Mesenteric fat pad (tissue), 1 donor: ENCODE measurements around the gene CFAP58. TPM values are rescaled to one million over a fixed set of nuclear protein-coding genes. Genes with fewer than 3 reads are reported as not detected.
A peak's percentile ranks its signal among the peaks of the same experiment; 100 is the strongest.

Experiments
- DNase-seq: peaks from one replicate; pipeline ENCODE4 v3.0.0-alpha.2; 2020; ENCODE audit warnings: low spot score
- total RNA-seq: library from RNA; stranded (reverse); fragmentation: NEBNext Ultra II Directional; extraction: Animal tissue kit (Norgen Biotek cat#: 25700); gene quantifications from one replicate; pipeline ENCODE4 v1.2.1, GENCODE V29; 2021
- donor health status: DM: yes; HTN: yes; CAD: no.

The CFAP58 gene
- total RNA-seq, 1 donor from 2014 or later = 0.64 TPM

DNA sequence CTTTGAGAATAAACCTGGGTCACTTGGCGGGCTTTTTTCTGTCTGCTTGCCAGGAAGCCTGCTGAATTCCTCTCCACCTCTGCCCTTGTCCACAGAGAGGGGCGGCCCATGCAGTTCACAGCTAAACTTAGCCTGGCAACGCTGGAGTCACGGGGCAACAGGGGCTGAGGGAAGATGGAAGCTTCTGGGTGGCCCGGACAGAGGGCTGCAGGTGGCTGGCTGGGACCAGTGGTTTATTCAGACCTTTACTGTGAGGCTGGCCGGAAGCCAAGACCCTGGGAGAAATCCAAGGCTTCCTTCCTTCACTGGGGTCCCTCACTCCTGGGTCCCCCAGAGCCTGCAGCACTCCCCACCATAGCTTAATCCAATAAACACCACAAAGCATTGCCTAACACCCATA lies 32.4 kb upstream of the CFAP58 start:
- no peak for DNase-seq

DNA sequence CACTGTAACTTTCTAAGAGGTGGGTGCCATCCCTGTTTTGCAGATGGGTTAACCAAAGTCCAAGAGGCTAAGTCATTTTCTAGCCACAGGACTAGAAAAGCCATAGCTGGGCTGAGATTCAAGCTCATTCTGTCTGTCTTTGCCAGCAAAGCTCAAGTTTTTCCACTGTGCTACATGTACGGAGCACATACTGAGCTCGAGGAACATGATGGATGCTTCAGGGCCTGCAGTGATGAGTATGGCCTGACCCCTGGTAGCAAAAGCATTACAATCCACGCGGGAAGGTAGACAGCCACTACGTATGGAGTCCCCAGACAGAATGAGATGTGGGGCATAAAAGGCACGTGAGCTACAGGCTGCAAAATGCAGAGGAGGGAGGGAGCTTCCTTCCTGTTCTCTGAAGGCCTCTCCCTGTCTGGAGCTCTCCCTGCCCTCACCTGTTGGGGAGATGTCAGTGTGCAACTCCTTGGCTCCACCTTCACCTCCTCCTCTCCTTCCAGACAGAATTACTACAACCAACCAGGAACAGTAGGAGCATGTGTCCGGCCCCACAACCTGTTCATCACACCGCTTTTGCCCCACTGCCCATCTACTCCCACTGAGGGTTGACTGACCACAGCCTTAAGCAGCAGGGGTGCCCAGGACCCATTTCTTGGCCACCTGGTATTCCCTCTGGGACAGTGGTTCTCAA lies 31.8 kb upstream of the CFAP58 start:
- no peak for DNase-seq

GRCh38 chr10:104322416-104322782 lies 31.2 kb upstream of the CFAP58 start:
- DNase-seq = peak; percentile 84

GRCh38 chr10:104323085-104323484 lies 30.5 kb upstream of the CFAP58 start:
- DNase-seq = peak; percentile 30

DNA sequence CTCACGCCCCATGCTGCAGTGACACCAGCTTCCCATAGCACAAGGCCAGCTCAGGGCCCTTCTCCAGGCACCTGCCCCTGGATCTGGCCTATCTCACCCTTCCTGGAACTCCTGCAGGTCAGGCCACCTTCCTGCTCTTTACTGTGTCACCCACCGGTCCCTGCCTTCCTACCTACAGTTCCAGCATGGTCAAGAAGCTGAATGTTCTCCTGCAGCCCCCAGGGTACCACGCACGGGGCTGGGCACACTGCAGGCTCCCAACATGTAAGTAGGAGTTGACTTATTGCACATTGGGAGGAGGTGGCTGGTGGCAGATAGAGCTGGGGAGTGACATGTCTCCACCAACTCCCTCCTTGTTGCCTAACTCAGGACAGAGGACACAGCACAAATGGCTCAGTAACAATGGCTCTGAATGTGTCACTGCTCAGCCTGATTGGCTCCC lies 29.9 kb upstream of the CFAP58 start:
- DNase-seq = peak; percentile 78

DNA sequence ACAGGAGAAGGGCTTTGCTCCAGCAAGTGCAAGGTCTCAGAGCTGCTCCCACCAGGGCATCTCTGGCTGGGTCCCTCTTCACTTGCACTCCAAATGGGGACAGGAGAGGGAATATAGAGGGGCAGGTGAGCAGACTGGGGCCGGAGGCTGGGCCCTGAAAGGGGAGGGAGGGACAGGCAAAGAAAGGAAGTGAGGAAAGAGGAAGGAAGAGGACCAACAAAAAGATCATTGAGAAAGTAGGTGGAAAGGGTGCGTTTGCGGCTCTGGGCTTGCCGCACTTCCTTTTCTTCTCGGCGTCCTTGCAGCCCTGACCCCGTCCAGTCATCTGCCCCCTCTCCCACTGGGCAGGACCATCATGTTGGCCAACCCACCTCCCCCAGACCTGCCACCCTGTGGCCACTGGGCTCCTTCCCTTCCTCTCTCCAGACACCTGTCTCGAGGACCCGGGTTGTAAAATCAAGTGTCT lies 29.4 kb upstream of the CFAP58 start:
- DNase-seq = peak; percentile 89

DNA sequence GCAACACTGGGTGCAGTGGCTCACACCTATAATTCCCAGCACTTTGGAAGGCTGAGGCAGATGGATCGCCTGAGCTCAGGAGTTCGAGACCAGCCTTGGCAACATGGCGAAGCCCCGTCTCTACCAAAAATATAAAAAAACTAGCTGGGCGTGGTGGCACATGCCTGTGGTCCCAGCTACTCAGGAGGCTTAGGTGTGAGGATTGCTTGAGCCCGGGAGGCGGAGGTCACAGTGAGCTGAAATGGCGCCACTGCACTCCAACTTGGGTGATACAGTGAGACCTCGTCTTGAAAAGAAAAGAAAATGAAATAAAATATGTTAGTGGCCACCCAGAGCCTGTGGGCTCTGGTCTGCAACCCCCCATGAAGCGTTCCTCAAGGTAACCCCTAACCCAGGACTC lies 28.7 kb upstream of the CFAP58 start:
- DNase-seq = peak; percentile 51

DNA sequence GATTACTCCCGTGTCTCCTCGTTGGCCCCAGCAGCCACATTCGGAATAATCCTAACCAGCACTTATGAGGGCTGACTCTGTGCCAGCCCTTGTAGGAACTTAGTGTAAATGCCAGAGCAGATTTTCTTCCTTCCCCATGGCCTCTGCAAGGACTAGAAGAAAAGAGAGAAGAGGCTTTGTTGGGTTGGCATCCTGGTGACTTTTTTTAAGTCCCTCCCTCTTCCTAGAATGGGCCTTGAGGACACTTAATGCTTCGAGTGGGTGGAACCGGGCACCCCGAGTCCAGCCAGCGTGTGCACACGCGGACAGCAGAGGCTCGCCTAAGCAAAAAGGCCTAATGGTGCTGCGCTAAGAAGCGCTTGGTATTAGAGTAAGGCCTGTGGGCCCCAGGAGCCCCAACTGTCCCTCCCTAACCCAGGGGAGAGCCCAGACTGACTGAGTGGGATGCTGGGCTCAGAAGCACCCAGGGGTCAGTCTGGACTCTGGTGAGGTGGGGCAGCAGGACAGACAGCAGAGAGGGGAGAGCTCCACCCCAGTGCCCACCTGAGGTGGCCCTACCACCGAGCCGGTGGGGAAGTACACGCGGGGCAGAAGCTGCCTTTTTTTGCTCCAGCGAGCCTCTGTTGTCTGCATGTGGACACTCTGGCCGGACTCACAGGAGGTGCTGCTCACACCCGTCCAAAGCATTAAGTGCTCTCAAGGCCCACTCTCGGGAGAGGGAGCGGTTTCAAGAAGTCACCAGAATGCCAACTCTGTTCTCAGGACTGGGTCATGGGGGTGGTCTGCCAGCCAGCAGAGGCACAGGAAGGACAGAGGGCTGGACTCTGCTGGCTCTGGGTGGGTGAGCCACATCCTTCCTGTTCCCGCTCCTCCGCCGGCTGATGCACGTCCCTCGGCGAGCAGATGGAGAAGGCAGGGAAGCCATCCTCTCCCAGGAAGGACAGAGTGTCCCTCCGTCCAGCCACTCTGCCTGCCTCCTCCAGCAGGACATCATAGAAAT lies 27.9 kb upstream of the CFAP58 start:
- DNase-seq = peak; percentile 82

DNA sequence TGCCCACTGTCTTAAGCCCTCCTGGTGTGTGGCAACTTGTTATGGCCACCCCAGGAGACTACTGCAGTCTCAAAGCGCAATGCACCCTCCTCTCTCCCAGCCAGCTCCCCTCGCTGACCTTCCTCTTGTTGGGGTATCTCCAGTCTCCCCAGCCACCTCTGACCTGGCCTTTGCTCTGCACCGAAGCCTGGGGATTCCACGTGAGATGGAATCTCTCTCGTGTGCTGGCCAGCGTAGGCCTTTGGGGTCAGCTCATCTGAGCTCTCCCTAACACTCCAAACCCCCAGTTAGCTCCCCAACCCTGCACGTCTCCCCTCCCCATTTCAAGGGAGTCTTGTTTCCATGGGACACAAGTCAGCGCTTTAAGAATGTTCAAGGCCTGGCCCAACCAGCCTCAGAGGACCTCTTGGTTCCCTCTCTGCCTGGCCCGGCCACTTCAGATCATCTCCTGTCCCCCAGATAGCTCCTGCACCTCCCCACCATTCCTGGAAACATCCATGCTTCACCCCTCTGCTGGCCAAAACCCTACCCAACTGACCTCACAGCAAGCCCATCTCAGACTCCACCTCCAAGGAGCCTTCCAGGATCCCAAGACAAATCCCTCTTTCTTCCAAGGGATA lies 26.5 kb upstream of the CFAP58 start:
- DNase-seq = peak; percentile 85

DNA sequence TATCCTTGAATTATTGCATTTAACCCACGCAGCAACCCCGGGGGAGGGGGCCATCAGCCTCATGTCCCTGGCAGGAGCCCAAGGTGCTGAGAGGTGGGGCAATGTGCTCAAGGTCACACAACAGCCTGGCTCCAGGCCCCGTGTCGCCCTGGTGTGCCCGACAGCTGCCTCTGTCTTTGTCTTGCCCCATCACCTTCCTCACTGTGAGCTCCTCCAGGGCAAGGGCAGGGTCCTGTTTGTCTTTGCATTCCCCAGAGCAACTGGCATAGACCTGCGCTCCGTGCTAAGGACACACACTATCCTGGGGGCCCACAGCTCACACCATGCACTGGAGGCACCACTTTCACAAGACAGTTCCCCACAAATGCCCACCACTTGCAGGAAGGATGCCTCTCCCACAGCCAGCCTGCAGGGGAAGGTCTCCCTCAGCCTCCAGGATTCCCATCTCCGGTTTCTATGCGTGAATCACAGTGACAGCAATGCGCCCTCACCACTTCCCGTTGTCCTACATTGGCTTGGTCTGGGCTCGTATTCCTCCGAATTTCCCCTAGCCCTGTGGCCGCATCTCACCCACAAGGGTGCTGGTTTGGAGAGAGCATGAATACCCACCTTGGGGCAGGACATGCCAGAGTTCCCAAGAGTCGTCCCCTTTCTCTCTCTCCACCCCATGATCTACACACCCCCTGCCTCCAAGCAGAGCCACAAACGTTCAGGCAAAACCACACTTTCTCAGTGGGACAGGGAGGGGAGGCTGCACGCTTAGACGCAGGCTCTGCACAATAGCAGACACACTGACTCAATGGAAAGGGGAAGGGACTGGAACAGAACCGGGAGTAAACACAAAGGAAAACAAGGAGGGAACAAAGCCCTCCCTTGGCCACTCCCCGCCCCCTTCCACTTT lies 25.6 kb upstream of the CFAP58 start:
- peak; percentile 84 for DNase-seq

- DNase-seq = no peak
These were observed 25.1 kb upstream of the CFAP58 start for GRCh38 chr10:104328646-104328895.

DNA sequence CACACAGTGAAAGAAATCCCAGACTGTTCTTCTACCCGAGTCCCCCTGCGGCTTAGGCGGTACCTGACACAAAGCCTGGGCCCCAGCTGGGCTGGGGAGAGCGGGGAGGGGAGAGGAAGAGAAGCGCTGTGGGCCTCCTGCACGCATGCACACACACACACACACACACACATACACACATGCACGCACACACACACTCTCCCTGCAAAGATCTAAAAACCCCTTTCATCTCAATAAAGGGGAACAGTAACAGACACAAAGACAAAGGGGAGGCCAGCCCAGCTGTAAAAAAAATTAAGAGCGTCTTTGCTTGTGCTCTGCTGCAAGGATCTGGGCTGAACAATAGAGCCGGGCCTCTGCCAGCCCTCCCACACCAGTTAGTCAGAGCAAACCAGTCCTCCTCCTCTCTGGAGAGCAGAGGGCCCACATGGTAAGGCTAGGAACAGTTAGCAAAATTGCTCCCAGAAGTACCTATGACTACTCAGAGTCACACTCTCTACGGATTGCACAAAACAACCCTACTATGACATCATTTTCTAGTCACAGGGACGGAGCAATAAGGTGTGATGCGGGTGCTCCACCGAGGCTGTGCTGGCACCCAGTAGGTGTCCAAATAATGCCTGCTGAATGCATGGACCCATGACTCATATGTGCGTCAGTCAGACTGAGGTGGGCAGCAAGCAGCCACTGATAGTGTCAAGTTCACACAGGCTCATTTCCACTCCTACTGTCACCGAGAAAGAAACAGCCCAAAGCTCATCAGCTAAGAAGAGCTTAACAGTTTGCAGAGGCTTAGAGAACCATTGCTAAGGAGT lies 24.5 kb upstream of the CFAP58 start:
- DNase-seq = peak; percentile 87

- peak; percentile 72 for DNase-seq
These were observed 23.9 kb upstream of the CFAP58 start for GRCh38 chr10:104329735-104330134.

- DNase-seq = peak; percentile 74
These were observed 23.2 kb upstream of the CFAP58 start for GRCh38 chr10:104330168-104331110.

GRCh38 chr10:104331208-104331838 lies 22.3 kb upstream of the CFAP58 start:
- peak; percentile 80 for DNase-seq

DNA sequence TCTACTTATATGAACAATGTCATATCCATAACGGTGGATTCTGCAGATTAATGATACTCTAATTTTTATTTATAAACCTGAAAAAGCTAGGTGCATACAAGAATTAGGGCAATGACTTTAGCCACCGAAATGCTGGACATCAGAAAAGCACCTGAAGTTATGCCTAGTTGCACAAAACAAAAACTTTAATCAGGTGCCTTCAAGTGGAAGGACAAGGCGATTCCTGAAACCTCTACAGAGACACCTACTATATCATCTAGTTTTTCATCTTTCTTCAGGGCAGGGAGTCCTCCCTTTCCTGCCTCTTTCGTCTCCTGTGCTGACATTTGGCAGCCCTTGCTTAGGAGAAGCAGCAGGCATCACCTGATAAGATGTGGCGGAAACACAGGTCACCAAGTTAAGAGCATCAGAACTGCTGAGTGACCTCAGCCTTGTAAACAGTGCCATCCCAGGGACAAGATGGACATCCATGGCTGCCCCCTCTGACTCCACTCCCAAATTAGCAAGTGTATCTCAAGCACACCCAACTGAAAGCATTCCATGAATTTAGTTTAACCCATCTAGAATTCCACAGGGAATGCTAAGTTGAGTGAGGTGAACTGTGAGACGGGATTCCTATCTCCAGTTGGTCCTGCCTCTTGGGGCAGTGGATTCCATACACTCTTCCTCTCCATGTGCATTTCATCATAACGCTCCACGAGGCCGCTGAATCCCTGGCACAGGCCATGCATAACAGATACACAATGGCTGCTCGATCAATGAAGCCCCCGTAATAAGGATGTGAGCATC lies 21.2 kb upstream of the CFAP58 start:
- peak; percentile 18 for DNase-seq

DNA sequence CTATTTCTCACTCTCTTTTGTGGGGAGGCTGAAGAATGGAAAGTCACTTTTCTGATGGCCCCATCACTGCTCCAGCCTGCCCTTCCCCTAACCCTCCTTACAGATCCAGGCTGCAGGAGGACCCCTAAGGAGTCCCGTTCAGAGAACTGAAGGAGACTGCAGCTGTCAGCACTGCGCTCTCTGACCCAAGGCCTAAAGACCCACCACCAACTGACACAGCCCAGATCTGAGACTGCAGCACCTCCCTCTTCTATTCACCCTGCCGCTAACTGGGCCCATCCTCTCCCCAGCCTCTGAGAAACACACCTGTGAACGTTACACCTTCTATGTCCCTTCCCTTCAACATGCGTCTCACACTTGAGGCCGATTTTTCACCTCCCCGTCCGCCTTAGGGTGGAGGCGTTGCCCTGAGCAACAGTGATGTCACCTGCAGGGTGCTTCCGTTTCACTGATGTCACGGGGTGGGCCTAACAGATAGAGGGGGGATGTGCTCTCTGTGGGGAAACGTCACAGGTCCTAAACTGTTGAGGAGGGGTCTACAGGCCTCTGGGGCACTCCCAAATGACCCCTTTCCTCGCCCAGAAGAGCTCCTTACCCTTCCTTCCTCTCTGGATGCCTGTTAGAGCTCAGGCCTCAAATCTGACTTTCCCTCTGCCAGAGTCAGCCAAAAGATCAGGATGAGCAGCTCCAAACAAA lies 20.5 kb upstream of the CFAP58 start:
- peak; percentile 45 for DNase-seq
